ENCODE data around the gene TMEM89. TPM values are rescaled to one million over a fixed set of nuclear protein-coding genes. Genes with fewer than 3 reads are reported as not detected.

The TMEM89 gene
- total and polyA plus RNA-seq, 2 experiments from 2014 or later = not detected

GRCh38 chr3:48584836-48585235 lies 36.7 kb downstream of the TMEM89 start (continued):
- no peak for TF ChIP-seq REST (IDR thresholded peaks at IDR 0.05; ENCODE audit: unreplicated experiment)
- TF ChIP-seq ZNF462 (CRISPR knock-in tag; IDR thresholded peaks at IDR 0.05) = no peak
- no peak for TF ChIP-seq ETS1 (IDR thresholded peaks at IDR 0.05)

Data from GM23338 (cell line).